DOHH2 (cell line): ENCODE data around the gene LECT2.

Experiments used
- H3F3A ChIP-seq: fragments of 200-600 bp; sonication (generic), shearing (Covaris generic); 2 replicates; pipeline ENCODE4 v1.6.0; 2016; ENCODE audit warnings: antibody characterized with exemption, mild to moderate bottlenecking; ENCODE audit not compliant: control insufficient read depth, insufficient read depth
- H3K27ac ChIP-seq: fragments of 200-600 bp; sonication (generic); 2 replicates; pipeline ENCODE4 v1.5.1; 2014; ENCODE audit warnings: low read depth, mild to moderate bottlenecking, low read length, moderate library complexity
- H3K27me3 ChIP-seq: fragments of 200-600 bp; sonication (generic); 2 replicates; pipeline ENCODE4 v1.6.1; 2014; ENCODE audit warnings: mild to moderate bottlenecking, low read length, mixed read lengths; ENCODE audit not compliant: control insufficient read depth
- H3K36me3 ChIP-seq: fragments of 200-600 bp; sonication (generic); 2 replicates; pipeline ENCODE4 v1.6.1; 2014; ENCODE audit warnings: mild to moderate bottlenecking, low read length, moderate library complexity, mixed read lengths; ENCODE audit not compliant: control insufficient read depth
- H3K4me1 ChIP-seq: fragments of 200-600 bp; sonication (generic); 2 replicates; pipeline ENCODE4 v1.6.1; 2014; ENCODE audit warnings: mild to moderate bottlenecking, low read length, mixed read lengths; ENCODE audit not compliant: control insufficient read depth
- H3K4me2 ChIP-seq: fragments of 200-600 bp; sonication (generic); 2 replicates; pipeline ENCODE4 v1.6.0; 2014; ENCODE audit warnings: mild to moderate bottlenecking, low read length, moderate library complexity
- H3K4me3 ChIP-seq: fragments of 200-600 bp; sonication (generic); 2 replicates; pipeline ENCODE4 v1.5.1; 2014; ENCODE audit warnings: mild to moderate bottlenecking, low read length, mixed read lengths
- H3K79me2 ChIP-seq: fragments of 200-600 bp; sonication (generic); 2 replicates; pipeline ENCODE4 v1.6.1; 2014; ENCODE audit warnings: mild to moderate bottlenecking, low read length, mixed read lengths; ENCODE audit not compliant: control insufficient read depth
- H3K9me2 ChIP-seq: fragments of 200-600 bp; sonication (generic); replicated peaks from 2 replicates; pipeline ENCODE4 v1.6.1; 2014; ENCODE audit warnings: mild to moderate bottlenecking, low read length, mixed read lengths; ENCODE audit not compliant: control insufficient read depth
- H3K9me3 ChIP-seq: fragments of 200-600 bp; sonication (generic); 2 replicates; pipeline ENCODE4 v1.6.1; 2014; ENCODE audit warnings: antibody characterized with exemption, low read length, mixed read lengths; ENCODE audit not compliant: control insufficient read depth, insufficient read depth
- H4K20me1 ChIP-seq: fragments of 200-600 bp; sonication (generic); 2 replicates; pipeline ENCODE4 v1.6.0; 2014; ENCODE audit warnings: low read depth, mild to moderate bottlenecking, antibody characterized with exemption, low read length, moderate library complexity; ENCODE audit not compliant: control insufficient read depth, insufficient read depth
- CTCF ChIP-seq: fragments of 200-600 bp; sonication (generic); IDR thresholded peaks from one replicate; pipeline ENCODE4 v1.5.1; 2014; ENCODE audit warnings: antibody characterized with exemption, mild to moderate bottlenecking, low read depth, low read length; ENCODE audit not compliant: poor library complexity, severe bottlenecking
- EZH2phosphoT487 ChIP-seq: fragments of 200-600 bp; sonication (generic); IDR thresholded peaks from 2 replicates; pipeline ENCODE4 v1.6.1; 2017; ENCODE audit warnings: borderline replicate concordance, mild to moderate bottlenecking, antibody characterized with exemption, low read length, moderate library complexity, mixed read lengths

The LECT2 gene

GRCh38 chr5:135951807-135952206 lies 3.0 kb downstream of the LECT2 start:
- peaks cover 10% of the 10 kb centered on the region; the same call in 1 of the 2 replicates for H3K27me3 ChIP-seq
- peaks cover 5% of the 10 kb centered on the region for H3K4me1 ChIP-seq
- no peak overlapping the region for H3K4me3 ChIP-seq
- H4K20me1 ChIP-seq, result no peaks in the 10 kb centered on the region
- no peak overlapping the region for H3K4me2 ChIP-seq
- no peak overlapping the region for H3K27ac ChIP-seq
- TF ChIP-seq CTCF (no peak), EZH2phosphoT487 (no peak)
- no peaks in the 10 kb centered on the region for H3K36me3 ChIP-seq
- no peaks in the 10 kb centered on the region for H3K9me2 ChIP-seq
- H3K79me2 ChIP-seq, result no peaks in the 10 kb centered on the region
- peaks cover 3% of the 10 kb centered on the region; the same call in 1 of the 2 replicates for H3K9me3 ChIP-seq
- H3F3A ChIP-seq, result no peaks in the 10 kb centered on the region

GRCh38 chr5:135951257-135951656 lies 3.5 kb downstream of the LECT2 start:
- no peak overlapping the region for H3K27ac ChIP-seq
- H3K4me2 ChIP-seq, result no peak overlapping the region
- peaks cover 10% of the 10 kb centered on the region; the same call in 1 of the 2 replicates for H3K27me3 ChIP-seq
- H3F3A ChIP-seq, result no peaks in the 10 kb centered on the region
- H3K79me2 ChIP-seq, result no peaks in the 10 kb centered on the region
- no peaks in the 10 kb centered on the region for H3K36me3 ChIP-seq
- peaks cover under 1% of the 10 kb centered on the region; the same call in 1 of the 2 replicates for H3K9me3 ChIP-seq
- H4K20me1 ChIP-seq, result no peaks in the 10 kb centered on the region
- H3K4me3 ChIP-seq, result no peak overlapping the region
- H3K9me2 ChIP-seq, result no peaks in the 10 kb centered on the region
- H3K4me1 ChIP-seq, result peaks cover 5% of the 10 kb centered on the region
- no peak for TF ChIP-seq EZH2phosphoT487

- peaks cover 3% of the 10 kb centered on the region for H3K4me1 ChIP-seq
- H3K79me2 ChIP-seq, result no peaks in the 10 kb centered on the region
- H3K27ac ChIP-seq, result no peak overlapping the region
- H3K4me3 ChIP-seq, result no peak overlapping the region
- H4K20me1 ChIP-seq, result no peaks in the 10 kb centered on the region
- H3K27me3 ChIP-seq, result peaks cover 10% of the 10 kb centered on the region; the same call in 1 of the 2 replicates
- no peaks in the 10 kb centered on the region for H3K36me3 ChIP-seq
- H3K9me3 ChIP-seq, result no peaks in the 10 kb centered on the region
- no peaks in the 10 kb centered on the region for H3K9me2 ChIP-seq
- H3K4me2 ChIP-seq, result no peak overlapping the region
- H3F3A ChIP-seq, result no peaks in the 10 kb centered on the region
- TF ChIP-seq EZH2phosphoT487 (no peak), CTCF (no peak)
Observed at GRCh38 chr5:135950611-135951010, 4.2 kb downstream of the LECT2 start.

GRCh38 chr5:135944967-135945560 lies 9.7 kb downstream of the LECT2 start:
- Histone ChIP-seq H3K27me3 (peaks cover 13% of the 10 kb centered on the region; the same call in 1 of the 2 replicates), H4K20me1 (no peaks in the 10 kb centered on the region), H3K9me3 (no peaks in the 10 kb centered on the region), H3K79me2 (no peaks in the 10 kb centered on the region), H3K4me3 (no peak overlapping the region), H3K4me2 (no peak overlapping the region), H3K36me3 (no peaks in the 10 kb centered on the region), H3K4me1 (no peaks in the 10 kb centered on the region), H3K27ac (no peak overlapping the region), H3F3A (no peaks in the 10 kb centered on the region), H3K9me2 (no peaks in the 10 kb centered on the region)
- TF ChIP-seq EZH2phosphoT487 (no peak), CTCF (peak; percentile 79)
